ENCODE data around the gene KCNK10.

The KCNK10 gene

GRCh38 chr14:88255798-88256197 lies 67.3 kb downstream of the KCNK10 start:
- no peak for TF ChIP-seq CTCF (IDR thresholded peaks at IDR 0.05; ENCODE audit: low read depth, low read length)
- no peak for DNase-seq (ENCODE audit: extremely low read depth, low read depth)

- DNase-seq (ENCODE audit: extremely low read depth, low read depth), result no peak
- no peak for TF ChIP-seq CTCF (IDR thresholded peaks at IDR 0.05; ENCODE audit: low read depth, low read length)
Measured at GRCh38 chr14:88255196-88255595, 67.9 kb downstream of the KCNK10 start.

GRCh38 chr14:88252498-88252897 lies 70.6 kb downstream of the KCNK10 start:
- no peak for TF ChIP-seq CTCF (IDR thresholded peaks at IDR 0.05; ENCODE audit: low read depth, low read length)
- no peak for DNase-seq (ENCODE audit: extremely low read depth, low read depth)

GRCh38 chr14:88251650-88252049 lies 71.4 kb downstream of the KCNK10 start:
- DNase-seq (ENCODE audit: extremely low read depth, low read depth), result no peak

GRCh38 chr14:88249266-88249665 lies 73.8 kb downstream of the KCNK10 start:
- no peak for DNase-seq (ENCODE audit: extremely low read depth, low read depth)
- TF ChIP-seq CTCF (IDR thresholded peaks at IDR 0.05; ENCODE audit: low read depth, low read length), result no peak

More at GRCh38 chr14:88251650-88252049, 71.4 kb downstream of the KCNK10 start:
- no peak for TF ChIP-seq CTCF (IDR thresholded peaks at IDR 0.05; ENCODE audit: low read depth, low read length)

GRCh38 chr14:88248606-88249005 lies 74.5 kb downstream of the KCNK10 start:
- no peak for DNase-seq (ENCODE audit: extremely low read depth, low read depth)
- TF ChIP-seq CTCF (IDR thresholded peaks at IDR 0.05; ENCODE audit: low read depth, low read length), result no peak

GRCh38 chr14:88247228-88247627 lies 75.8 kb downstream of the KCNK10 start:
- TF ChIP-seq CTCF (IDR thresholded peaks at IDR 0.05; ENCODE audit: low read depth, low read length), result no peak
- no peak for DNase-seq (ENCODE audit: extremely low read depth, low read depth)
